Islet of Langerhans (tissue), 1 donor: ENCODE measurements around the gene PCNX1.
A peak's percentile ranks its signal among the peaks of the same experiment; 100 is the strongest.

Experiments used
- FAIRE-seq: peaks from one replicate; lab custom pipeline; 2011; peaks lifted over from hg19 to GRCh38; lab: Jason Lieb, UNC

The PCNX1 gene

DNA sequence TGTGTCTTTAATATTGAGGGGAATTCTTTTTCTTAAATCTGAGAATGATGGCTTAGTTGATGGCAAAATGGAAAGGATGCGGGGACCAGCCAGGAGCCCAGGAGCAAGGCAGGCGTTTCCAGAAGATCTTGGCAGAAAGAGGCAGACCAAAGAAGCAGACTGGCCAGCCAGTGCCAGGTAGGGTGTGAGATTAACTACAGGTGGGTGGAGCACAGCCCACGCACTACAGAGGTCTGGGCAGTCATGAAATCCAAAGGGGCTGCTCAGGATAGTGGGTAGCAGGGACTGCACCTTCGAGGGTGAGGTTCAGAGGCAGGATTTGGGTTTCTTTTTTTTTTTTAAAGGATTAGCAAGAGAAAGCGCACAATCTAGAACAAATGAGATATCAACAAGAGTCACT is 17.7 kb upstream of the PCNX1 start:
- FAIRE-seq, result no peak

DNA sequence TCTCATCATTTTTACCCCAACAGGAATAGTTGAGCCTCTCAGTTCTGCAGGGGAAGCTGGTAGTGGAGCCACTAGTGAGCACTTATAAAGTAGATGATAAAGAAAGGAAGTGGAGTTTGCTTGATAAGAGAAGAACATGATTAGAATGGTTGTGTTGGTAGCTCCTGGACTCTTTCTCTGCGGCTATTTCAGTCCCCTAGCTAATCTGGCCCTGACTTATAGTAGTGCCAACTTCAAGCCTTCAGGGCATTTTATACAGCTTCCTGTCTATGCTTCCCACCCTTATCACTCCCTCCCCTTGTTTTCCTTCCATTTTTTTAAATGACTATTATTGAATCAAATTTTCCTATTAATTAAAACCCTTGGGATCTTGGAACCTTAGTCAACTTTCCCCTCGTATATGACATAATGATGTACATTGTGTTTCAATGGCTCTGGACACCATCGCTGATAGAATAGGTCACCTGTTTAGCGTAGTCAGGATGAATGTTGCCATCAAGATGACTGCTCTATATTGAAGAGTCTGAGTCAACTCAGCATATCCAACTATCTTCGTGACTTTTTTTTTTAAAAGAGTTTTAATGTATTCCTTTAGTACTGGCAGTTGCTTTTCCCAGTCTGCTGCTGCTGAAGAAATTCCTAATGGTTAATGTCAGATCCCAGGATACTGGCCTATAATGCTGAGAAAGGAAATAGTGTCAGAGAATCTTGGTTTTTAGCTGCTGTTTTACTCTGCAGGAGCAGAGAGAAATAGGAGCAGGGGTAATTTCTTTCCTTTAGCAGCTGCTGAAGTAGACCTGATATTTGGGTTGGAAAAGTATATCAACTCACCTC is 16.2 kb upstream of the PCNX1 start:
- no peak for FAIRE-seq

DNA sequence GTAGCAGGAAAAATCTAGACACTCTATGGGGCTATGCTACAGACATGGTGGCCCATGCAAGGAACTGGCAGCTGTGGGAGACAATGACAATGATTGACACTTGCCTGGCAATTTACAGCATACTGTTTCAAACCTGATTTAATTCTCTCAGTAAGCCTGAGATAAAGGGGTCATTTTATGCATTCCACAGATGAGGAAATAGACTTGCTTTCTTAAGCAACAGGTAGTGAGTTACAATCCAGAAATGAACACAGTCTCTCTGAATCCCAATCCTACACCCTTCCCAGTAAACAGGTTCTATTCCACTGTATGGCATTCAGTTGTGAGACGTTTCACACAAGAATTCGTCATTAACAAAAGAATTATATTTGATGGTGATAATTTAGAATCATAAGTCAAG is 15.5 kb upstream of the PCNX1 start:
- FAIRE-seq, result no peak

DNA sequence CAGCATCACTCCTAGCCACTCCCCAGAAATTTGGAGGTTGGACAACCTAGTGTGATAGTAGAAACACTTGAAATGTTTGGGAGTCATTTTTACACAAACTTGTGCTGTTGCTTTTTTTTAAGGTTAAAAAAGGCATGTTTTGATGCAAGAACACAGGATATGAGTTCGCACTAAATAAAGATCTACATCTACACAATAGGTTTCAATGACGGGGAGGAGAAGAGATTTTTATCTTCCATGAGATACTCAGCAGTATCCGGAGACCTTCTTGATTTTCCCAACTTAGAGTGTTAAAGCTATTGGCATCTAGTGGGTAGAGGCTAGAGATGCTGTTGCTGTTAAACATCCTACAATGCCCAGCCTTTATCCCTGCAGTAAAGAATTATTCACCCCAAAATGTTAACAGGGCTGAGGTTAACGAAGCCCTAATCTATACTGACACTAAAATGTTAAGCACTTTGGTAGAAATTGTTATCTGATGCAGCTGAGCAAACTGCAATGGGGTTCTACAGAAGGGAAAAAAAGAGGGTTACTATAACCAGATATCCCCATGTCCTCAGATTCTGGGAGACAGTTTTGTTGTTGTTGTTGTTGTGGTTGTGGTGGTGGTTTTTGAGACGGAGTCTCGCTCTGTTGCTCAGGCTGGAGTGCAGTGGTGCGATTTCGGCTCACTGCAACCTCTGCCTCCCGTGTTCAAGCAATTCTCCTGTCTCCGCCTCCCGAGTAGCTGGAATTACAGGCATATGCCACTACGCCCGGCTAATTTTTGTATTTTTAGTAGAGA is 14.0 kb upstream of the PCNX1 start:
- FAIRE-seq, result no peak

DNA sequence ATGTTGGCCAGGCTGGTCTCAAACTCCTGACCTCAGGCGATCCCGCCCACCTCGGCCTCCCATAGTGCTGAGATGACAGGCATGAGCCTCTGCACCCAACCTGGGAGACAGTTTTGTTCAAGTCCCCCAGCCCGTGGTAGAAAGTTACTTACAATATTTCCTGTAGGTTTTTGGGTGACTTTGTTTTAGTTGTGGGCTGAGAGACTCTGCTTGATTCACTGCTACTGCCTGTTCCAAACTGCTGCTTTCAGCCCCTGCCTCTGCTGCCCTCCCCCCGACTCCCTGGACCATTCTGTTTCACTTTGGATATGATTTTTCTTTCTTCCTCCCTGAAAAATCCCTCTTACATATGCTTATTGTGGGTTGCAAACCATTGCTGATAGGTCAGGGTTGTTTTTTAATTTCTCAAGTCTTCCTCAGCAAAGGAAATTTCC is 13.4 kb upstream of the PCNX1 start:
- no peak for FAIRE-seq

DNA sequence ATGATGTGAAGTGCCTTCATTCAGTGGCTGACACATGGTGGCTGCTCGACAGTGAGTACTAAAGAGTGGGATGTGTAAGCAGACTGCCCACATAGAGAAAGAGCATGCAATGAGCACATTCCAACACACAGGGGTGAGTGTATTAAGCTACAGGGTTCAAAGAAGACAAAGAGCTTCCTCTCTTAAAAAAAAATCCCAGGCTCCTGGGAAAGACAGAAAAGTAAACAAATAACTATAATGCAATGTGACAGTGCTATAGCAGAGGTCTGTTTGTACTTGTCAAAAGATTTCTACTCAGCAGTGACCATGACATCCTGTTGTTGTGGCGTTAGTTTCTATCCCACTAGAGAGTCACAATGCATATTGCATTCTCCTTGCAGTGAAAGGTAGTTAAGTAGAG is 12.4 kb upstream of the PCNX1 start:
- FAIRE-seq, result no peak

DNA sequence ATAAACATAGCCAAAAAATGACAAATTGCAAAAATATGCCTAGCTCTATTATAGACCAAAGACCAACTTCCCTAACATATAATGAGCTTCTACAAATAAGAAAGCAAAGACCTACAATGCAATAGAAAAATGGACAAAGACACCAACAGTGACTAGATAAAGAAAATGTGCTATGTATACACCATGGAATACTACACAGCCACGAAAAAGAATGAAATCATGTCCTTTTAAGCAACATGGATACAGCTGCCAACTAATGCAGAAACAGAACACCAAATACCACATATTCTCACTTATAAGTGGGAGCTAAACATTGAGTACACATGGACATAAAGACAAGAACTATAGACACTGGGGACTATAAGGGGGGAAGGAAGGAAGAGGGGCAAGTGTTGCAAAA is 10.9 kb upstream of the PCNX1 start:
- FAIRE-seq, result no peak

DNA sequence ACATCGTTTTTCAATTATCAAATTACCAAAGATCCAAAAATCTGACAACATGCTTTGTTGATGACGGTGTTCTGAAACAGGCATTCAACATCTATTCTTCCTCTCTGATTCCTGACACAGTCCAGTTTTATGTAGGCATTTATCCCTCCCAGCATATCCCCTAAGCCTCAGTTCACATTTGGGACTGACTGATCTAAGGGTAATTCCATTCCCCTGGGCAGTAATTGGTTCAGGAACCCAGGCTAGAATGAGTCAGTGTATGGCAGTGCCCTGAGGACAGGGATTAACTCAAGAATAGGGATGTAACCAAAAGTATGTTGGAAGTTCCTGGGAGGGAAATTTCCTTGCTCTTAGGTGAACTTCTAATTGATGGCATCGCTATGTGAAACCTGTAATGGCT is 10.3 kb upstream of the PCNX1 start:
- FAIRE-seq, result no peak

DNA sequence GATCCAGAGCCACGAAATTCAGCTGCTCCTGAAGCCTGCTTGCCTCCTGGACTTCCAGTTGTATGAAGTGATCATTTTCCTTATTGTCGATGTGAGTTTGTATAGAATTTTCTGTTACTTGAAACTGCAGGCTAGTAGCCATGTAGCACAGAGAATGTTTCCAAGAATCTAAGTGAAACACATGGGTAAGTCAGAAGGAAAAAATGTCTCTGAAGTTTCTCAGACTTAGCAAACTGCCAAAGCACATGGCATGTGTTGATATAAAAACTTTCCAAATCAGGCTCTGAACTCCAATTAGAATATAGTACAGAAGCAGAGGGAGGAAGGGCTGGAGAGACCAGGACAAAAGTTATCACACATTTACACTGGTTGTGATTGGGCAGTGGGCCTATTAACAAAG is 9.8 kb upstream of the PCNX1 start:
- no peak for FAIRE-seq

DNA sequence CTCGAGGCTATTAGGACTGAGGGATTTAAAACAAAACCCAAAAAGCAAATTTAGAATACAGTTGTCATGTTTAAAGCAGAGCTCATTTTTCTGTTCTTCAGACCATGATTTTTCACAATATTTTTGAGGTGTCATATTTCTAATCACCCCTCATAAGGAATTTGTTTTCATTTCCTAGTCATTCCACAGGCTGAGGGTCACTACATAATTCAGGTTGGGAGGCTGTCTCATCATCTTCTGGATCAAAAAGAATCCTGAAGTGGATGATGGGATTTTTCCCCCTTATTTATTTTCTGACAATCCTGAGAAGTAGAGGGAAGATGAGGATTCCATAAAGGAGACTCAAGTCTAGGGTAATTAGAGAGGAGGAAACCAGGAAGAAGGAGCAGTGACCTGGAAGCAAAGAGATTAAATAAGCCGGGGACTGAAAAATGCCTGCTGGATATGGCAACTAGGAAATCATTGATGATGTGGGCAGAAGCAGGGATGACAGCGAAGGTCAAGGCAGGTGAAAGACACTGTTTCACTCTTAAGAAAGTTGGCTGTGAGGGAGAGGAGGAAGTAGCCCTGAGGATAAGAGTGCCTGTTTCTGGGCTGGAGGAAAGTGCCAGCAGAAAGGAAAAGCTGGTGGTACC is 9.0 kb upstream of the PCNX1 start:
- FAIRE-seq, result no peak

DNA sequence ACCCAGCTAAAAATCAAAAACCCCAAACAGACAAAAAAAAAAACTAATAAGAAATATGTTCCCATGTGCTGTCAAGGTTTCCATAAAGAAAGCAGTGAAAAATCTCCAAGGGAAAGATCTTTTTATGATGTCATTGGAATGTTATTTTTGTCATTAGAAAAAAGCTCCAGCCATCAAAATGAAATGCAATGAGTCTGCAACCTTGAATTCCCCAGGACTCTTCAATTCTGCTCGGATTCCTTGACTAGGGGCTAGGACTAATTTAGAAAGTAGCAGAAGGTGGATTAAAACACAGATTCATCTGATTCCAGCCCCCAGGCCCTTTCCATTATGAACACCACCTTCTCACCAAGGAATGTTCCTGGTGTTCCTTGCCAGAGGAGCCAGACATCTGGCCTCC is 6.0 kb upstream of the PCNX1 start:
- FAIRE-seq, result no peak

DNA sequence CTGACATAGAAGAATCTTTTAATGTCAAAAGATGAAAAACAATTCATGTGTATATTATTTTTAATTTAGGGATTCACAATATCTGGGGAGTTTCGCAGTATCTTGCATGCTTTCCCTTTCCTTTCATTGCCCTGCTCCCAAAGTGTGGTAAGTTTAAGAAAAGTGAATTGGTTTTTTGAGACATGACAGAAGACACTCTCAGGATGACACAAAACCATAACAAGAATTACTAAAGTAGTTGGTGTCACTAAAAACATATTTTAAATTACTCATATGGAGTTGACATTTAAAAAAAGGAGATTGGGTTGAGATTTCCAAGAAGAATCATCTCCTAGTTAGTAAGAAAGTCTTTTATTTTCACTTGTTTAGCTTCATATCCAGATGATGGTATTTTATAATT is 5.1 kb upstream of the PCNX1 start:
- FAIRE-seq, result no peak

DNA sequence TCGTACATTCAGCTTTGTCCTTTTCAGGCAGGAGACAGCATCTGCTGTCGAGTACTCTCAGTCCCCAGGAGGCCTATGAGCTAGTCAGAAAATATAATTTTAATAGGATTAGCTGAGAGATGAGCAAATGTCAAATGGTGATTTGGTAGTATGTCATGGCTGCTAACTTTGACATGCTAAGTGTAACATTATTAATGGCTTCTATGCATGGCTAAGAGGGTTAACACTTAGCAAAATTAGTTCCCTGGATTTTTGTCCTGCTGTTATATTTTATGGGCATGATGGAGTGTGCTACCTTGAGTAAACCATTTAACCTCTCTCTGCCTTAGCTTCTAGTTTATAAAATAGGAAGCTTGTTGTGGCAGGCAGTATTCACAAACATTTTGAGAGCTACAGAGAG is 2.9 kb upstream of the PCNX1 start:
- no peak for FAIRE-seq

DNA sequence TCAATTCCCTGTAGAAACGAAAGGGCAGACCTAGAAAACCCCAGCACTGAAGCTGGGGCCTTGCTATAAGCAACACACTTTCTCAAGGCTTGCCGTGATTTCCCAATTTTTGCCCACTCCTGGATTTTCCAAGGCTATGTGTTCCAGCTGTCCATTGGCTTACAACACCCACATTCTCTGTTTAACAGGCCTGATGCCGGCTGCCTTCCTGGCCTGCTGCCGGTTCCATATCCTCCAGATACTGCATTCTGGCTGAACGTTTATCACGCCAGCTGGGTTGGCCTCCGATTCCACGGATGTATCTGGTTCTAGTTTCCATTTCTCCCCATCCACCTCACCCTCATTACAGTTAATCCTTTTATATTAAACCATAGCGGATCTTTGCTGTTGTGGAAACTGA is 2.0 kb upstream of the PCNX1 start:
- FAIRE-seq, result no peak

DNA sequence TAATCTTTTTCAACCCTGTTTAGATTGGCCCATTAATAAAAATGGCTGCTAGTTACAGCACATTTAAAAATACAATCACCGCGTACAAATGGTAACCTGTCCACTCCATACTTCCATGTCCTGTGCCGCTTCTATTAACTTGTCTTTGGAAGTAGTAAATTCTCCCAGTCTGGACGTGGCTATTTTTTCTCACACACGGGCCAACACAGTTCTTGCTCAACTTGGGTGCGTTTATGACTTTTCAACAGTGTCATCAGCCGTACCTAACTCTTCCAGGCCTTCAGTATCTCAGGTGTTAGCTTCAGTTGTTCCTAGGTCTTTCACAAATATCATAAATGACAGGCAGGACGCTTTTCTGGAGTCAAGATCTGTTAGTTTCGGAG is 475 bp upstream of the PCNX1 start:
- peak; percentile 24 for FAIRE-seq

DNA sequence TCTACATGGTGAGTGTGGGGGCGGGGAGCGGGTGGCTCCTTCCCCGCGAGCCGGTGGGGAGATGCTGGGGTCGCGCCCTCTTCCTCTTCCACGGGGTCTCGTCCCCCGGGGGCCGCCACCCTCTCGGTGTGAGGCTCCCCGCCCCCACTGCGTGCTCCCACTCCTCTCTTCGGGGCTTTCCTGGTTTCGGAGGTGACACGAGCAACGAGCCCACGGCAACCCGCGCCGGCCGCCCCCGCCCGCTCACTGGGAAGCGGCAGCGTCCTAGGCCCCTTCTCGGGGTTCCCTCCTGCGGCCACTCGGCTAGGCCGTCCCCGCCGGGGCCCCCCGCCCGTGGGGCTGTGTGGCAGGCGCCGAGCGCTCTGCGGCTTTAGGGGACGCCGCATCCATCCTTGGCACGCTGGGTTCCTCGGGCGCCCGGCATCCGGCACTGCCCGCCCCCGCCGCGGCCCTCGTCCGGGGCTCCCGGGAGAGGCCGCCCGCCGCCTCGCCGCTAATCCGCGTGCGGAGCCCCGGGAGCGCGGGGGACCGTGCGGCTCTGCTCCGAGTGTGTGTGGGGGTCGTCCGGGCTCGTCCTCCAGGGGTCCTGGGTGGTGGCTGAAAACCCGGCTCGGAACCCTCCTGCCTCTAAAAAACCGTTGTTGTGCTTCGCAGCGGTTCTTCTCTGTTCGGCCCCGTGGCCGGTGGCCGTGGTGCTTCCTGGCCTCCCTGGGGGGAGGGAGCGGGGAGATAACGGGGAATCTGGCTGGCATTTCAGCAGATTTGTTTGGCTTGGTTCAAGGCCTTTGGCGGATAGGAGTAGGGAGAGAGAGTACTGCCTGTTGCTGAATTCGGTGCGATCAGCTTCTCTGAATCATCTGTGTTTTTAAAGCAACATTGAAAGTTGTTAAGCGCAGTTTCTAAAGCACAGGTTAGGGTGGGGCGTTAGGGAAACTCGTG is 1.0 kb downstream of the PCNX1 start:
- FAIRE-seq, result peak; percentile 79

DNA sequence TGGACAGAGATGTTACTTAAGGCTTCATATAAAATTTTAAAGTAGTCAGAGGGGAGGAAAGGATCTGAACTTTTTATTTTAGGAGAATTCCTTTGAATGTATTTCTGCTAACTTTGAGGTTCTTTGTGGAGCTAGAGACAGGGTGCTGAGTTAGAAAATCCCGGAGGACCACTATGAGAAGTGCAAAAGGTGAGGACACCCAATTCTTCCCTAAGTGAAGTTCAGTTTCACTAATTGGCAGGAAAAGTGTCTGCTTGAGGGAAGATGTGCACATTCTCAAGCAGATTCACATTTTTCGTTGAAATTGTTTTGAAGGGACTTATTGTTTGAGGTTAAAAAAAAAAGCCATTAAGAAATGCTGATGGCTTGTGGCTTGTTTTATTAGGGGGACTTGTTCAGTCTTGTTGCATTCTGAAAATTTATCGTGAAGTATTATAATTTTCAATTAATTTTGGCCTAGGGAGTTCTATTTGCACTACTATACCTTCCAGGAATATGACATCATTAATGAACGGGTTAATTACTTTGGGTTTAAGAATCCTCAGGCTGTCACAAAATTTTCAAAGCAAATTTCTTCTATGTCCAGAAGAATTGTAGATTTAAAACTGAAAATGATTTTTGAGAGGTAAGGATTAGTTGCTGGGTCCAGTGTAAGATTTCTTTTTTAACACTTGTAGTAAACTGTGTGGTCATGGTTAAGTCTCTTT is 1.8 kb downstream of the PCNX1 start:
- peak; percentile 77 for FAIRE-seq

DNA sequence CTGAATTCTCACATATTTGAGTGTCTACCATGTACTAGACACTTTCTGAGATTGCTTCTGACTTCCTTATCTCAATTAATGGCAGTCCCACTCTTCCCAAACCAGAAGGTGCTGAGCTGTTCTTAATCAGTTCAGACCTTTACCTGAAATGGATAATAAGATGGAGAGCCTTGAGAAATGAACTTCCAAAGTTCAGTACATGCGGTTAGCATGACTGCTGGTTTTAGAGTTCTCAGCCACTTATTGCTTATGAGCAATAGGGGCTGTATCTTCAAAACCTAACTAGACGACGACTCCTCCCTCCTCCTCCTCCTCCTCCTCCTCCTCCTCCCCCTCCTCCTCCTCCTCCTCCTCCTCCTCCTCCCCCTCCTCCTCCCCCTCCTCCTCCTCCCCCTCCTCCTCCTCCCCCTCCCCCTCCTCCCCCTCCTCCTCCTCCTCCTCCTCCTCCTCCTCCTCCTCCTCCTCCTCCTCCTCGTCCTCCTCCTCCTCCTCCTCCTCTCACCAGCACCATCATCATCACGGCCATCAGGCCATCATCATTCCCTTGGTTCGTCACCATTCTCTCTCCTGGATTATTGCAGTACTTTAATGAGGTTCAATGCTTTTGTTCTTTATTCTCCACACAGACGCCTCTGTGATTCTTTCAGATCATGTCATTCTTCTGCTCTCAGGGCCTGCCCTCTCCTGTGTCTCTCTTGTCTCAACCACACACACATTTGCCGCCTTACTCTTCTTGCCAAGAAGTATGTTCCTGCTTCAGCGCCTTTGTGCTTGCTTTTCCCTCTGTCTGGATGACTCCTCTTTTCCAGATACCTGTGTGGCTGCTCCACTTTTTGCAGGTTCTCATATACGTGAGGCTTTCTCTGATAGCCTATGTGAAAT is 2.7 kb downstream of the PCNX1 start:
- no peak for FAIRE-seq

DNA sequence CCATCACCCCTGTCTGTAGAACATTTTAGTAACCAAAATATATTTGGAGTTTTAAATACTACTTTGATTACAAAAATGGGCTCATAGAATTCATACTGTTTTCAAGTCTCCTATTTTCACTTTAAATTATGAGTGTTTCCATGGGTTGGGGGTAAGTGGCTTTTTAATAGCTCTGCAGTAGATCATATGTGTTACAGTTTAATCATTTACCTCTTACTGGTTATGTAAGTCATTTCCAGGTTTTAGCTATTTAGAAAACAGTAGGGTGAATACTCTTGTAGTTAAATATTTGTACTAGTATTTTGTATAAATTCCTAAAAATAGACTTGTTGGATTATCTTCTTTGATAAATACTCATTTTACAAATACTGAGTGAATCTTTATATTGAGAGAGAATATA is 8.2 kb downstream of the PCNX1 start:
- FAIRE-seq, result peak; percentile 92

DNA sequence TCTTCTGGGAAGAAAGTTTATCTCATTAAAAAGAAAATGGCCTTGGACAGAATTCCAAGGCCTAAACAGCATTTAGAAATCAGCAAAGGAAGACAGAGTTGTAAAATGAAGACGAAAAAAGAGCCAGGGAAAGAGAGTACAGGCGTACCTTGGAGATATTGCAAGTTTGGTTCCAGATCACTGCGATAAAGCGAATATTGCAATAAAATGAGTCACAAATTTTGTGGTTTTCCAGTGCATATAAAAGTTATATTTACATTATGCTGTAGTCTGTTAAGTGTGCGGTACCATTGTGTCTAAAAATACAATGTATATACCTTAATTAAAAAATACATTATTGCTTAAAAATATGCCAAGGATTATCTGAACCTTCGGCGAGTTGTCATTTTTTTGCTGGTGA is 9.0 kb downstream of the PCNX1 start:
- FAIRE-seq, result no peak

DNA sequence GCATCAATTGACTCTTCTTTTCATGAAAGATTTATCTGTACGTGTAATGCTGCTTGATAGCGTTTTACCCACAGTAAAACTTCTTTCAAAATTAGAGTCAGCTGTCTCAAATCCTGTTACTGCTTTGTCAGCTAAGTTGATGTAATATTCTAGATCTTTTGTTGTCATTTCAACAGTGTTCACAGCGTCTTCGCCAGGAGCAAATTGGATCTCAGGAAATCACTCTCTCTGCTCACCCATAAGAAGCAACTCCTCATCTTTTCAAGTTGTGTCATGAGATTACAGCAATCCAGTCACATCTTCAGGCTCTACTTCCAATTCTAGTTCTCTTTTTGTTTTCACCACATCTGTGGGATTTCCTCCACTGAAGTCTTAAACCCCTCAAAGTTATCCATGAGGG is 9.5 kb downstream of the PCNX1 start:
- FAIRE-seq, result peak; percentile 66
